HG03378 (cell line): ENCODE results near the gene RYR1.

ENCODE experiments used
- ATAC-seq: cut with Tn5 transposase; IDR thresholded peaks from one replicate; pipeline ENCODE4 v1.9.1; 2021; ENCODE audit warnings: mild to moderate bottlenecking, moderate library complexity; ENCODE audit not compliant: unreplicated experiment

Gene RYR1

DNA sequence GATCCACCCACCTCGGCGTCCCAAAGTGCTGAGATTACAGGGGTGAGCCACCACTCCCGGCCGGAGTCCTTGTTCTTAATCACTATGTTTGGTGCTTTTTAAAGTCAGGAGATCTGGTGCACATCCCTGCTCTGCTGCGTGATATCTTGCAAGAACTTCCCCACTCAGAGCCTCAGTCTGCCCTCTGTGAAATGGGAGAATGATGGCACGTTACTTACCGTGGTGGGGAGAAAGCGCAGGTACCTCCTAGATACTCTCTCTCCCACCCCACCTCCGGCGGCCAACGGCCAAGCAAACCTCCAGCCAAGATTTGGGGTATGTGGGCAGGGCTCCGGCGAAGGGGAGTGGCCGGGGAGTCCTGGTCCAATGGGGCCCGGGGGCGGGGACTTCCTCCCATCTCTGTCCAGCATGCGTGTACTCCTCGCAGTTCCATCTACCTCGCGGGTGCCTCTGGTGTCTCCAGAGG, at the start of gene RYR1:
TSS of gene RYR1 (plus strand) at position 424 of the 466 bp plus-strand sequence. CDS start 139 bp downstream, outside the sequence.
- ATAC-seq = no peak

GRCh38 chr19:38383743-38384142, 49.7 kb upstream of the RYR1 start:
- no peak for ATAC-seq

DNA sequence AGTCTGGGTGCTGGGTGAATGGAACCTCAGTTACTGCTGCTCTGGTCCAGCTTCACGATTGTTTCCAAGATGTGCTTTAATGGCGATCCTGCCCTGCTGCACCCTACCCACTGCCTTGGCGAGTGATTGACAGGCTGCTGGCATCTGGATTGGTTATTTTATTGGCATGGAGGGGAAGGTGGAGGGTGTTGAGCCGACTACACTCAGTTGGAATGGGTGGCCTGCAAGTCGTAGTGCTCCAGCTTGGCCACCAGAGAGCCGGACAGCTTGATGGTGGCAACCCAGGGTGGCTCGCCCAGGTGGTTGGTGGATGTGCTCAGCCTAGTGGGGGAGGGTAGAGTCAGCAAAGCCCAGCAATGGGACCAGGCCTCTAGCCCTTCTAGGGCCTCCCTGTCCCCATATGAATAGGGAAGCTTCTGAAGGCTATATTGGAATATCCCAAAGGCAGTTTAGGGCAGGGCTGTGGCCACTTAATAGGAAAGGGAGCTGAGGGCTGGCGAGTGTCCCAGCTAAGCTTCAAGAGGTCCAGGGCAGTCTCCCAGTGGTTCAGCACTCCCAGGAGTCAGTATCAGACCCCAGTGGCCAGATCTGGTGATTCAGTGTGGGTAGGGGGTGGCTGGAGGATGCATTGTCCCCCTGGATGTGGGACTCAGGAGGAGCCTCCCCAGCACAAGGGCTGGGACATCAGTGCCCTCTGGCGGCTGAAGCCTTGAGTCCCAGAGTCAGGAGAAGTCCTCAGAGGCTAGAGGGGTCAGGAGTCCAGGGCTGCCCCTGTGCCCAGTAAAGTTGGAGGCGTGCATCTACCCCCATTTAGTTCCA, 49.1 kb upstream of the RYR1 start:
- no peak for ATAC-seq

- no peak for ATAC-seq
Measured at GRCh38 chr19:38385057-38385803, 48.3 kb upstream of the RYR1 start.

- ATAC-seq = no peak
Measured at GRCh38 chr19:38385804-38386257, 47.7 kb upstream of the RYR1 start.

DNA sequence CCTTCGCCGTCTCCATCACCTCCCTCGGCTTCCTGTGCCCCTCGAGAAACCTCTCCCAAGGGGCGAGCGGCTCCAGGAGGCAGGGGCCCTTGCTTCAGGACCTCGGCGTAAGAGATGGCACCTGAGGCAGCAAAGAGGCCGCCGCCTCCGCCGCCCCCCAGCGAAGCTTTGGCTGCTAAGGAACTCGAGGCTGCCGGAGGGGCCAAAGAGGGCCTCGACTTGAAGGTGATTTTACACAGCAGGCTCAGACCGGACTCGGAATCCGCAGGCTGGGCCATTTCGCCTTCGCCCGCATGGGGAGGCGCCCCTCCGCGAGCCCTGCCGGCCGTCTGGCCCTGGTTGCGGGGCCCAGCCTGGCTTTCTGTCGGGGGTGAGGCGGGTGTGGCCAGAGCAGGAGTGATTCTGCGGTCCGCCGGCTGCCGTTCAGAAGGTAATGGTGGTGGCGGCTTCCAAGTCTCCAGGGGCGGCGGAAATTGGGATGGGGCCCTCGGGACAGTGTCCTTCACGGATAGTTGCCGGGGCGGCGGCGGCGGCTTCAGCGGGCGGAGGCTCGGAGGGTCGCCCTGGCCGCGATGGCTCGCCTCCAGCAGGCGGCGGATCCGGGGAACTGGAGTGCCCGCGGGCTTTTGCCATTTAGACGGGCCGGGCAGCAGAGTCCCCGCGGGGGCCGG, 47.1 kb upstream of the RYR1 start:
- ATAC-seq = no peak

DNA sequence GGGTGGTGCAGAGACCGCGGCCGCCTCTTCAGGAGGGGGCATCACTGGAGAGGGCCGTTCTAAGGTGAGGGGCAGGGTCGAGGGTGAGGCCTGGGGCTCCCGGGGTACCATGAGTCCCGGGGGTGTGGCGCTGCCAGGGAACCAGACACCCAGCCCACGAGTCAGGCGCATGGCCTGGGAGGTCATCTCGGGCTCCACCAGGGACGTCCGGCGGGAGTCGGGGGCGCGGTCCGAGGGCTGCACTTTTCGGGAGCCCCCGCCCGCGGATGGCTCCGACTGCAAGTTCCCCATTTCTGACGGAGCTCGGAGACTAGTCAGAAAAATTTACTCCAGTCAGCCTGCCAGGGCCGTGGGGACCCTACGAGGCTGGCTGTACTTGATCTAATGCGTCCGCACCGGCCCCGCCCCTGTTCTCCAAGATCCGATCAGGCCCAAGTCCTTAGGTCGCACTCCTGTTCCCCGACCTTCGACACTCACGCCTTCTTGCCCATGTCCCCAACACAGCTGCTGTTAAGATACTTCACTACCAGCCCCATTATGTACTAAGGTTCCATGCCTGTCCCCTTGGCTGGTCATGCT, 46.4 kb upstream of the RYR1 start:
- ATAC-seq = no peak

GRCh38 chr19:38387550-38388348, 45.7 kb upstream of the RYR1 start, which contains the start of gene GGN:
GGN (minus strand) TSS chr19:38388034; CDS start chr19:38387261, 773 bp downstream.
- ATAC-seq = no peak

DNA sequence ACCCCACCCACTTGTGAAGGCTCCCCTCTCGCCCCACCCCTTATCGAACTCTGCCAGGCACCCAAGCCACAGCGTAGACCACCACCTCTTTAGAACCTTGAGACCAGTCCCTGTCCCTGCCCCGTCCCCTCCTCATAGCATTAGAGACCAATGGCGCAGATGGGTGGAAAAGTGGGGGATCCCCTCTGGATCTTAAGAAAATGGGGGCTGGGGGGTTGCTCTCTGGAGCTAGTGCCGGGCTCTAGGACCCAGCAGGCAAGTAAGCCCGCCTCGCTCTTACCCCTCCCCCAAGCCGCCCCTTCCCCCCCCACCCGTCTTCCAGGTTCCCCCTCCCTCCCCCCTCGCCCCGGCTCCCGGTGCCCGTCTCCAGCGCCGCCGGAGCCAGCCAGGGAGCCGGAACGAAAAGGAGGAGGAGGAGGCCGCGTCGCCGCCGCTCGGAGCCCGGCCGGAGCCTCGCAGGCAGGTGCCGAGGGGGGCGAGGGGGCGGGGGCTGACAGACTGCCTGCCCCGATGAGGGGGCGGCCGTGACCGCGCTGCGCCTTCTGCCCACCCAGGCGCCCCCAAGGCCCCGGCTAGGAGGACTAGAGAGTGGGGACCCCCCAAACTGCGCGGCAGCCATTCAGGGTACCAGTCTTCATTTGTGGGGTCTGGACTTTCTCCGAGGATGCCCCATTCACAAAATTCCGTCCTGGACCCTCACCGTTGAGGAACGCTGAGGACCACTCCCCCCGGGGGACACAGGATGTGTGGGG, 45.0 kb upstream of the RYR1 start, which contains the start of gene SPRED3:
TSS of gene SPRED3 (plus strand) at position 349 of the 752 bp plus-strand sequence. CDS start 1,606 bp downstream, outside the sequence.
- ATAC-seq = no peak

DNA sequence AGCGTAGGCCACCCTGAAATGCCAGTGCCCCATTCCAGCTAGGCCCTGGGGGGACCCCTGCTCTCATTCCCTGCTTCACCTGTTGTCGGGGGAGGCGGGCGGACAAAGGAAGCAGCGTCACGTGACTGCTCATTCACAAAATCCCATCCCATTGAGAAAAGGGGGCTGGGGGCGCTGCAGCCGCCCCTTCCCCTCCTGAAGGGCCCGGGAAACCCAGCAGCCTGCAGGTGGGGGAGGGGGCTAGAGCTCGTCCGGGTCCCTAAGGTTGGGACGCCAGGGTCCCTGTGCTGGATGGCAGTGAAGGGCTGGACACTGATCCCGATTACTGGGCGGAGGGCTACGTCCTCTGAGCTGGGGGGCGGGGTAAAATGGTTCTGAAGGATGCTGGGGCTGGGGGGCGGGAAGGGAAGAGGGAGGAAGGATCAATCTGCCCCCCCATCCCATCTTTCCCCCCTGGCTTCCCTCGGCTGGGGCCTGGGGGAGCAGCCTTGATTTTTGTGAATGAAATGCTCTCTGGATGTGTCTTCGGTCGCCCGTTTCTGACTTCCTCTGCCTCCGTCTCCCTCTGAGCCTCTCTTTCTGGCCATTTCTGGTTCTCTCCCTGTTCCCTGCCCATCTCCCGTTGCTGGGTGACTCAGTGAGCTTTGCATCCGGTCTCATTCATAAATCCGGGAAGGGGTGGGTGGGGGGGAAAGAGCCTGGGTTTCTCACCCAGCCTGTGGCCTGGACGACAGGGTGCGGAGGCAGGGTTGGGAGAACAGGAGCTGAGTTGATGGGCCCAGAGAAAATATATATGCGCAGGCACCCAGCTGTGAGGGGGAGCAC, 44.2 kb upstream of the RYR1 start:
- no peak for ATAC-seq

DNA sequence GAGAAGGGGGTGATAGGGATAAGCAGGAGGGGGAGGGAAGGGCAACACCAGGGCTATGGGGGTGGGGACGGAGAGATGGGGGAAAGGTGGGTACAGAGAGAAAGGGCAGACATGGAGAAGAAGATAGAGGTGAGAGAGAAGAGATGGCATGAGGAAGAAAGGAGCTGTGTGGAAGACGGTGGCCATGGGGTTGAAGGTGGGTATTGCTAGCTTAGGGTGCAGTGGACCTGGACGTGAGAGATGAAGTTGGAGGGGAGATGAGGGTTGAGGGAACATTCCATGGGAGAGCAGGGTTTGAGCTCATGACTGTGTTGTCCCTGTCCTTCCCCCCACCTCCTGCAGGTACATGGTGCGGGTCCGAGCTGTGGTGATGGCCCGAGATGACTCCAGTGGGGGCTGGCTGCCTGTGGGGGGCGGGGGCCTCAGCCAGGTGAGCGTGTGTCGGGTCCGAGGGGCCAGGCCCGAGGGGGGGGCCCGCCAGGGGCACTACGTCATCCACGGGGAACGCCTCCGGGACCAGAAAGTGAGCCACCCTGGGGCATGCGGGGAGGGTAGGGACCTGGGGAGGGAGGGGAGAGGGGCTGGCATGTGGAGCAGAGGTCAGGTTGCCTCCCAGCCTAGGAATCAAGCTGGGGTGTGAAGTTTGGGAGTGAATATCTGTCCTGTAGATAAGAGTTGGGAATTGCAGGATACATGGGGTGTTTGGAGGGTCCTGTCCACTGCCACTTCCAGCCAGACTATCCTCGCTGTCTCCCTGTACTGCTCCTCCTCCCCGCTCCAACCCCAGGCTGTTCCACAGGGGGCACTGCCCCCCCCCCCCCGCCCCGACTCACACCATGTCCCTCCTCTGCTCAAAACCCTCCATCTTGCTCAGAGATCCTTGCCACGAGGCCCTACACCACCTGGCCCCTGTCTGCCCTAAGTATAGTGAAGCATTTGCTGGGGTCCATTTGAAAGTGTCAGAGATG, 43.2 kb upstream of the RYR1 start:
- no peak for ATAC-seq

GRCh38 chr19:38391911-38392464, 41.5 kb upstream of the RYR1 start:
- ATAC-seq = no peak

GRCh38 chr19:38392707-38393308, 40.7 kb upstream of the RYR1 start:
- no peak for ATAC-seq

DNA sequence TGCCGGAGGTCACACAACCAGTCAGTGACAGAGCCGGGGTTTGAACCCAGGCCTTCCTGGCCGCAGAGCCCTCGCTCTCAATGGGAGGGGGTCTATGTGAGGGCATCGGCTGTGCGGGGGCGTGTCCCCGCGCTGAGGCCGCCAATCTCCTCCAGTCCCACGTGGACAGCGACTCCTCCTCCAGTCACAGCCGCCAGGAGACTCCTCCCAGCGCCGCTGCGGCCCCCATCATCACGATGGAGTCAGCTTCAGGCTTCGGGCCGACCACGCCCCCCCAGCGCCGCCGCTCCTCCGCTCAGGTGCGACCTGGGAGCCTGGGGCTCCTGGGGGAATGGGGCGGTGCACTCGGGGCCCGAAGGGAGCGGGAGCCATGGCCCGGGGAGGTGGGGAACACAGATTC, 39.0 kb upstream of the RYR1 start:
- ATAC-seq = no peak

- ATAC-seq = no peak
Measured at GRCh38 chr19:38395381-38396114, 37.9 kb upstream of the RYR1 start.

DNA sequence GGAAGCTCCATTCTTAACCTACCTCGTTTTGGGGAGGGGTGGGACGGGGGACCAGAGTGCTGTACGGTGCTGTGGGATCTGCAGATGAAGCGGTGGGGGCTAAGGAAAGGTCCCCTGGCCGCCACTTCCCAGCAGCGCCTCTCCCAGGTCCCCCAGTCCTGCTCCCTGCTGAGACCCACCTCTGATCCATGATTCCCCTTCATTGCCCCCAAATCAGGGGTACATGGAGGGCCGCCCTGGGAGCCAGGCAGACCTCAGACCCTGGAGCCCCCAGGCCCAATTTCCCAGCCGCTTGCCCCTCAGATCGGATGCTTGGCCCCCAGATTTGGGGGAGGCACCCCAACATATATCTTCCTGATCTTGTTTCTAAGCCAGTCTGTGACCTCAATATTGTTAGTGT, 34.4 kb upstream of the RYR1 start:
- ATAC-seq = no peak
